Posterior vena cava (tissue), 2 donors: ENCODE data around the gene IGF1R. TPM values are rescaled to one million over a fixed set of nuclear protein-coding genes. Genes with fewer than 3 reads are reported as not detected.
A peak's percentile ranks its signal among the peaks of the same experiment; 100 is the strongest.

Experiments
- DNase-seq: peaks from one replicate; pipeline ENCODE4 v3.0.0-alpha.2; 2020; ENCODE audit warnings: low spot score
- intact Hi-C, 2 donors: fragments of 100-400 bp; cut with DNase I; formaldehyde crosslinking; loops; one replicate each; pipeline versions ENCODE4 v1.14.1 to v1.14.2; 2022 to 2023
- total RNA-seq, 2 donors: library from RNA; stranded (reverse); fragmentation: NEBNext Ultra II Directional; extraction: Animal tissue kit (Norgen Biotek cat#: 25700); gene quantifications; one replicate each; pipeline ENCODE4 v1.2.1, GENCODE V29; 2021
- donor health status: DM: yes; HTN: yes; CAD: no.
- donor health status: DM: yes; HTN: yes; CAD: no.

IGF1R gene
- total RNA-seq, 2 donors from 2014 or later: 30.7 to 50.1 TPM

- no peak for DNase-seq
- intact Hi-C loops: loop anchor here in 1 of 2 donors (1.0 to 10.0 kb wide), 2 partner anchors 10 to 458 kb away; no protein-coding TSS in a partner anchor
These were observed 254.6 kb downstream of the IGF1R start for GRCh38 chr15:98902931-98903330.

DNA sequence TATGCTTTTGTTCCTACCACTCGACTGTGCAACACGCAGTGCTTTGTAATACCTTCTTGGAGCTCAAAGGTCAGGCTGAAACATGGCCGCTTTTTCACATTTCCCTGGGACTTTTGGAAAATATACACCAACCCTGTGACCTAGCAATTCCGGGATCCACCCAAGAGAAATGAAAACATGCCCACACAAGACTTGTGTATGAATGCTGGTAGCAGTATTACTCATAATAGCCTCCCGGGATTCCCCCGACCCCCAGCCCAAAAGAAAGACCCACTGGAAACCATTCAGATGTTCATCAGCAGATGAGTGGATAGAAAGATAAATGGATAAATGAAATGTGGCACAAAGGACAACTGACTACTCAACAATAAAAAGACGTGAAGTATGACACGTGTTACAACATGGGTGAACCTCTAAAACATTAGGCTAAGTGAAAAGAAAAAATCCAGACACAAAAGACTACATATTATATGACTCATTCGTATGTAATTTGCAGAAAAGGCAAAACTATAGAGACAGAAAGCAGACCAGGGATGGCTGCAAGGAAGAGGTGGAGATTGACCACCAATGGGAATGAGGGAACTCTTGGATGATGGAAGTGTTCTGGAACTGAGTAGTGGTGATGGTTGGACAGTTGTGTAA lies 255.2 kb downstream of the IGF1R start:
- intact Hi-C loops: loop anchor here in 1 of 2 donors (10.0 kb wide), 1 partner anchor 459 kb away; no protein-coding TSS in a partner anchor
- no peak for DNase-seq

DNA sequence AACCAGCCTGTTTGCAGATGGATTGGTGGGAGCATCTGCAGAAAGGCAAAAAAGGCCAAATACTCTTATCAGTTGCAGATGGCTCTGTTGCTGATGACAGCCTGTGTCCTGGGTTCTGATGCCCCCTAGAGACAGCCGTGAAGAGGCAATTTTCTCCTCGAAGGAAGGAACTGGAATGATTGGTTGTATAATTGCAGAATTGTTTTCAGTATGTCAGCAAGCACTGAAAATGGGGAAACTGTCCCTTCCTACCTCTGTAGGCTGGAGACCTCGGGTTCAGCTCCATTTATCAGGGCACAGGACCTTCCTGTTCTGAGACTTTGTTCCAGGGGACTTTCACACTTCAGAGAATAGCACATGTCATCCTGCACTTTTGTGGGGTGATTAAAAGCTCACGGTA lies 256.2 kb downstream of the IGF1R start:
- DNase-seq: no peak
- intact Hi-C loops: loop anchor here in 1 of 2 donors (10.0 kb wide), 1 partner anchor 460 kb away; no protein-coding TSS in a partner anchor

GRCh38 chr15:98905963-98906711 lies 257.8 kb downstream of the IGF1R start:
- DNase-seq: no peak
- intact Hi-C loops: loop anchor here in 1 of 2 donors (1.0 to 10.0 kb wide), 2 partner anchors 32 to 461 kb away; no protein-coding TSS in a partner anchor

DNA sequence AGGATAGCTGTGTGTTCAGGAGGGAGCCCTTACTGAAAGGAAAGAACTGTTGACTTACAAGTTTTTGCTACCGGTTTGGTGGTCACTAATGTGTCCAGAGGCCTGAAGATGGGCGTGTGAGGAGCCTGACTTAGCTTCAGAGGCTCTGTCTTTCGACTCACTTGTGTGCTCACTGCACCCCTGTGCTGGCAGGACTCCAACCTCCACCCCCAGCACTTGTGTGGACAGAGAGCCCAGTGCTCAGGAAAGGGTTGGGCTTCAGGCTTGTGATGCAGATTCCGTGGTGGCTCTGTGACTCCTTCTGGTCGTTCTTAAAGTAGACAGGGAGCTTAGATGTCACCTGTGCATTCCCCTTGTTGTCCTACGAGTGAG lies 258.4 kb downstream of the IGF1R start:
- DNase-seq: no peak
- intact Hi-C loops: loop anchor here in 1 of 2 donors (1.0 to 10.0 kb wide), 2 partner anchors 32 to 462 kb away; no protein-coding TSS in a partner anchor

GRCh38 chr15:98907927-98908471 lies 259.7 kb downstream of the IGF1R start:
- no peak for DNase-seq
- intact Hi-C loops: loop anchor here in 1 of 2 donors (10.0 kb wide), 1 partner anchor 463 kb away; no protein-coding TSS in a partner anchor

GRCh38 chr15:98909968-98910885 lies 261.9 kb downstream of the IGF1R start:
- intact Hi-C loops: loop anchor here in 1 of 2 donors (10.0 kb wide), 1 partner anchor 465 kb away; no protein-coding TSS in a partner anchor
- peak; percentile 58 for DNase-seq

DNA sequence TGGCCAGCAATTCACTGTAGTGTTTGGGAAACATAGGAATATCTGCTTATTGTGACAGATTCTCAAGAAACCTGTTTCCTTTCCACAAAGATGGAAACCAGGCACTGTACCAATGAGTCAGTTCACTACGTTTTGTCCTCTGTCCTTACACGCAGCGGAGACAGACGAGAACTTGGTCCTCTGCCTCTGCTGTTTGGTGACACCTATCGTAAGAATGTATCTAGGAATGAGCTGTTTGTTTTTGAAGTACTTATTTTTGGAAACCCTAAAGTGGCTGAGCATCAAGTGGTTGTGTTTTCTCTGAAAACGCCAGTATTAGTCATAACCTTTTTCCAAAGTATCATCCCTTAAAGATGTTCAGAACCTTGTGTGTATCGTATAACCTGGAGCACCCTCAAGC lies 266.3 kb downstream of the IGF1R start:
- no peak for DNase-seq
- intact Hi-C loops: no loop called here

GRCh38 chr15:98916826-98917225 lies 268.5 kb downstream of the IGF1R start:
- DNase-seq: no peak
- intact Hi-C loops: no loop called here

DNA sequence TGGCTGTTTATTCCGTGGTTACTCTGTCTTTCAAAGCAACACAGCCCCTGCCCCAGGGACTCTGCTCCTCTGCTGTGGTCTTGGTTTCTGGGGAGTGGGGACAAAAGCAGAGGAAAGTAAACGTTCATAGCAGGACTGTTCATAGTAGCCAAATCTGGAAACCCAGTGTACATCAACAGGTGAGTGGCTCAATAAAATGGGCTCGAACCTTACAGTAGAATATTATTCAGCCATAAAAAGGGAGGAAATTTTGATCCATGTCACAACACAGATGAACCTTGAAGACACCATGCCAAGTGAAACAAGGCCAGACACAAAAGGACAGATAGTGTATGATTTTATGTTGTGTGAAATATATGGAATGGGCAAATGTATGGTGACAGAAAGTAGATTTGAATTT lies 269.1 kb downstream of the IGF1R start:
- no peak for DNase-seq
- intact Hi-C loops: no loop called here

DNA sequence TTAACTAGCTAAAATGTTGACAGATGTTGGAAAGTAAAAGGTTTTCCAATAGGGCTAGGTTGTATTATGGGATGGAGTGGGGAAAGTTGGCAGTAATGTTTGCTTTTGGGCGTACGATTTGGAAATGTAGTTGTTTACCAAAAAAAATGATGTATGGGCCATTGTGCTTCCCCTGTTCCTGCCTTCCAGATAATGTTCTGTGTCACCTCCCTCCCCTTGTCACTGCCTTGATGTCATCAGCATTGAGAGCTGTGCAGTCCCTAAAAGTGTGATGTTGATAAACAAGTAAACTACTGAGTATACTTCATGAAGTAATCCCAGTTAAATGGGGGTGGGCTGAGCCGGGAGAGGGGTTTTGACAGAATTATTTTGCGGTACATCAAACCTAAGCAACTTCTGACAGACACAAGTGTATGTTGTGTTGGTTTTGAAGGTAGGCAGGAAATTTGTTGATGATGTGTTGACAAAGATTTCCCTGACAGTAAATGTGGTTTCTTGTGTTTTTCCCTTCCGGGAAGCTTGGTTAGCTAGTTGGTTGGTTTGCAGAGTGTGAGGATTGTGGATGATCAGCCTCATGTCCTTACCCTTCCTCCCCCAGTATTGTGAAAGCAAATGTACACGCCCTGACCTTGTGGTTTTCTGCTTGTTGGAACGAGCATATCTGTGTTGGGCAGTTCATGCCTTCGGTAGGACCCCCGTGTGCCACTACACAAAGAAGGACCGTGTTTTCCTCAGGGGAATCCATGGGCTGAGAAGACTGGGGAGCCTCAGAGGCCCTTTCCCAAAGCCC lies 271.9 kb downstream of the IGF1R start:
- intact Hi-C loops: no loop called here

DNA sequence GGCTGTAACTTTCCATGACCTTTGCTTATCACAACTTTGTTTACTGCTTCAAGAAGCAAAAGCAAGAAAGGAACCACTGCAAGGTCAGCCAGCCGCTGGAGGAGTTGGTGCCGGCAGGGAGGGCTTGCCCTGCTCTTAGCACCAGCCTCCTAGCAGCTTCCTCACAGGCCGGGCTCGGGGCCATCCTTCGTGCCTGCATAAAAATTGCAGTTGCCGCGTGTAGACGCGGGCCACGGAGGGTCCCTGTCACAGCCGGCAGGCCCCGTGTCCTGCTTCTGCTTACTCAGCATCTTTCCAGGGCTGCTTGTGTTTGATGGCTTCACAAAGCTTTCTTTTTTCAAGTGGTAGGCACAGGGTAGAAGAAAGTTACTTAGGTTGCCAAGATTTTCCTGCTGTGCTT lies 274.8 kb downstream of the IGF1R start:
- intact Hi-C loops: no loop called here
- no peak for DNase-seq

More for the DNA sequence above, 271.9 kb downstream of the IGF1R start:
- no peak for DNase-seq

DNA sequence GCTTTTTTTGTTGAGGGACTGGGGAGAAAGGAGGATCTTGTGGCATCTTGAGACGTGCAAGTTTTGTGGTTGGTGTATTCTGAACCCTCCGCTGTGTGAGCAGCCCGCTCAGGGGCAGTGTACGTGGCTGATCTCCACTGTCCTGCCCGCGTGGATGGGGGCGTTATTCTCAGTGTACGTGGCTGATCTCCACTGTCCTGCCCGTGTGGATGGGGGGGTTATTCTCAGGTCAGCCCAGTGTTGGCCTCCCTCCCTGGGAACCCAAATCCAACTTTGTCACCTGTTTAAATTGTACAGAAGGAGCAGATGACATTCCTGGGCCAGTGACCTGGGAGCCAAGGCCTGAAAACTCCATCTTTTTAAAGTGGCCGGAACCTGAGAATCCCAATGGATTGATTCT lies 275.2 kb downstream of the IGF1R start:
- DNase-seq: no peak
- intact Hi-C loops: no loop called here

- intact Hi-C loops: no loop called here
- DNase-seq: no peak
These were observed 276.2 kb downstream of the IGF1R start for GRCh38 chr15:98924401-98925049.

DNA sequence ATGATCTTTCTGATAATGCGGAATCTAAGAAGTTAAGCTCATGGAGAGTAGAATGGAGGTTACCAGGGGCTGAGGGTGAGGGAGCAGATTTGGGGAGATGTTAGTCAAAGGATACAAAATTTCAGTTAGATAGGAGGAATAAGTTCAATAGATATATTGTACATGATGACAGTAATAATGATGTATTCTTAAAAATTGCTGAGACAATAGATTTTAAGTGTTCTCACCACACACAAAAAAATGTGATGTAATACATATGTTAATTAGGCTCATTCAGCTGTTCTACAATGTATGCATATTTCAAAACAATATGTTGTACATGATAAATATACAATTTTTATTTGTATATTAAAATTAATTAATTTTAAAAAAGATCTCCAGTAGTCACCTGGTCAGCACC lies 277.9 kb downstream of the IGF1R start:
- intact Hi-C loops: no loop called here
- no peak for DNase-seq

- intact Hi-C loops: no loop called here
- no peak for DNase-seq
These were observed 278.7 kb downstream of the IGF1R start for GRCh38 chr15:98927022-98927421.

GRCh38 chr15:98927996-98928395 lies 279.7 kb downstream of the IGF1R start:
- intact Hi-C loops: no loop called here
- no peak for DNase-seq

DNA sequence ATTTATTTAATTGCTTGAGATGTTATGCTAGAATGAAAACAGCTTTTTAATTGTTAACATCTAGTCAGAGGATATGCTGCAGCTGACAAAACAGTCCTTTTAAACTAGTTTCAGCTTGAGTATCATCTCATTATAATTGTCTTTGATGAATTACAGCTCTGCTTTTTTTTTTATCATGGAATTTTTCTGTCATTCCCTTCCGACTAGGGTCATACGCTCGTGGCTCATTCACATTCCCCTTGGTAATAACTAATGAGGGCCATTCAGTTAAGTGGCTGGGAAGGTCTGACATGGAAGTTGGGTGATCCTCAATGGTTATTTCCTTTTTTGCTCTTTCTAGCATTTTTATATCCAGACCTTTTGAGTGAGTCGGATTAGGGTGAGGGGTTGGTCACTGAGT lies 282.2 kb downstream of the IGF1R start:
- intact Hi-C loops: no loop called here
- DNase-seq: no peak
